GM23338 (cell line): Measurements from ENCODE around the gene FECH. TPM values are rescaled to one million over a fixed set of nuclear protein-coding genes. Genes with fewer than 3 reads are reported as not detected.

ENCODE experiments used
- ATAC-seq: fragments of 200-7000 bp; cut with Tn5 transposase; 3 replicates; pipeline ENCODE4 v1.9.1; 2020
- DNase-seq: peaks from one replicate; pipeline ENCODE4 v3.0.0-alpha.2; 2015; ENCODE audit warnings: low spot score
- H2AFZ ChIP-seq: fragments of 200-600 bp; sonication (generic); 2 replicates; pipeline ENCODE4 v1.8.0; 2016; ENCODE audit warnings: antibody characterized with exemption, mild to moderate bottlenecking, moderate library complexity
- H3F3A ChIP-seq: fragments of 200-600 bp; sonication (generic); replicated peaks from 2 replicates; pipeline ENCODE4 v1.8.0; 2017; ENCODE audit warnings: antibody characterized with exemption, mixed run types, low read depth
- H3K27ac ChIP-seq: fragments of 200-600 bp; sonication (generic); 2 replicates; pipeline ENCODE4 v1.6.1; 2016; ENCODE audit warnings: low read depth
- H3K27me3 ChIP-seq: fragments of 200-600 bp; sonication (generic); 2 replicates; pipeline ENCODE4 v1.8.0; 2016; ENCODE audit warnings: mild to moderate bottlenecking, mixed run types, moderate library complexity; ENCODE audit not compliant: insufficient read depth
- H3K36me3 ChIP-seq: fragments of 200-600 bp; sonication (generic); 2 replicates; pipeline ENCODE4 v1.8.0; 2016; ENCODE audit warnings: mild to moderate bottlenecking; ENCODE audit not compliant: insufficient read depth
- H3K4me1 ChIP-seq: fragments of 200-600 bp; sonication (generic); 2 replicates; pipeline ENCODE4 v1.8.0; 2016; ENCODE audit warnings: mild to moderate bottlenecking, moderate library complexity; ENCODE audit not compliant: insufficient read depth
- H3K4me2 ChIP-seq: fragments of 200-600 bp; sonication (generic); 2 replicates; pipeline ENCODE4 v1.7.1; 2017; ENCODE audit warnings: mixed run types
- H3K4me3 ChIP-seq: fragments of 200-600 bp; sonication (generic); 2 replicates; pipeline ENCODE4 v1.6.1; 2016; ENCODE audit warnings: mixed run types
- H3K79me2 ChIP-seq: fragments of 200-600 bp; sonication (generic); replicated peaks from 2 replicates; pipeline ENCODE4 v1.8.0; 2017; ENCODE audit warnings: mild to moderate bottlenecking; ENCODE audit not compliant: insufficient read depth
- H3K9me2 ChIP-seq: fragments of 200-600 bp; sonication (generic); 2 replicates; pipeline ENCODE4 v1.8.0; 2017; ENCODE audit not compliant: insufficient read depth
- H4K20me1 ChIP-seq: fragments of 200-600 bp; sonication (generic); replicated peaks from 2 replicates; pipeline ENCODE4 v1.8.0; 2017; ENCODE audit warnings: mild to moderate bottlenecking; ENCODE audit not compliant: insufficient read depth
- H3K27ac Mint-ChIP-seq: 2 replicates; pipeline ENCODE4 v1.8.0; 2020; ENCODE audit warnings: inconsistent platforms, mild to moderate bottlenecking, moderate library complexity, mixed read lengths
- H3K27me3 Mint-ChIP-seq: 3 replicates; pipeline ENCODE4 v1.8.0; 2022; ENCODE audit warnings: low read depth, mild to moderate bottlenecking, moderate library complexity, mixed read lengths, inconsistent platforms; ENCODE audit not compliant: insufficient read depth, poor library complexity
- H3K36me3 Mint-ChIP-seq: 3 replicates; pipeline ENCODE4 v1.8.0; 2021; ENCODE audit warnings: low read depth, mild to moderate bottlenecking, inconsistent platforms, moderate library complexity, mixed read lengths
- H3K4me1 Mint-ChIP-seq: 3 replicates; pipeline ENCODE4 v1.8.0; 2020; ENCODE audit warnings: mild to moderate bottlenecking, inconsistent platforms, mixed read lengths
- H3K4me3 Mint-ChIP-seq: 3 replicates; pipeline ENCODE4 v1.8.0; 2021; ENCODE audit warnings: moderate library complexity, mild to moderate bottlenecking, inconsistent platforms, mixed read lengths
- H3K9me3 Mint-ChIP-seq: 3 replicates; pipeline ENCODE4 v1.8.0; 2020; ENCODE audit warnings: moderate library complexity, mild to moderate bottlenecking, inconsistent platforms, mixed read lengths
- CREB1 ChIP-seq: fragments of 250-450 bp; sonication (Bioruptor Pico); IDR thresholded peaks from 2 replicates; pipeline ENCODE4 v1.5.0; 2020; ENCODE audit warnings: low read depth, mild to moderate bottlenecking, moderate library complexity
- EZH2 ChIP-seq: fragments of 200-600 bp; sonication (generic); IDR thresholded peaks from one replicate; pipeline ENCODE4 v1.8.0; 2017; ENCODE audit warnings: antibody characterized with exemption, mild to moderate bottlenecking, low read depth; ENCODE audit not compliant: unreplicated experiment
- JUNB ChIP-seq: IDR thresholded peaks from one replicate; pipeline ENCODE4 v1.6.1; 2016; ENCODE audit warnings: antibody characterized with exemption; ENCODE audit not compliant: unreplicated experiment
- POLR2AphosphoS5 ChIP-seq: IDR thresholded peaks from 2 replicates; pipeline ENCODE4 v1.6.1; 2016; ENCODE audit warnings: antibody characterized with exemption, low read depth
- STAT1 ChIP-seq: IDR thresholded peaks from one replicate; pipeline ENCODE4 v1.6.1; 2016; ENCODE audit warnings: antibody characterized with exemption; ENCODE audit not compliant: unreplicated experiment
- ZNF331 ChIP-seq: fragments of 250-450 bp; sonication (Bioruptor Pico); IDR thresholded peaks from 2 replicates; pipeline ENCODE4 v1.5.0; 2020; ENCODE audit warnings: low read depth, mild to moderate bottlenecking, moderate library complexity
- ZNF462 ChIP-seq: fragments of 250-450 bp; sonication (Bioruptor Pico); IDR thresholded peaks from 2 replicates; pipeline ENCODE4 v1.5.0; 2020; ENCODE audit warnings: mild to moderate bottlenecking, moderate library complexity
- polyA plus RNA-seq: library from polyadenylated mRNA; unstranded; fragments of >200 nt; fragmentation: Nextera tagmentation; extraction: Ambion mirVana; gene quantifications from 2 replicates; pipeline ENCODE4 v1.2.1, GENCODE V29; 2016
- total RNA-seq: library from RNA; depleted of rRNA; stranded (reverse); fragments of >200 nt; shearing (Covaris generic); gene quantifications from 2 replicates; pipeline ENCODE4 v1.2.3, GENCODE V29; 2014

FECH gene
- total and polyA plus RNA-seq, 2 experiments from 2014 or later, result 5.8 to 35.5 TPM

DNA sequence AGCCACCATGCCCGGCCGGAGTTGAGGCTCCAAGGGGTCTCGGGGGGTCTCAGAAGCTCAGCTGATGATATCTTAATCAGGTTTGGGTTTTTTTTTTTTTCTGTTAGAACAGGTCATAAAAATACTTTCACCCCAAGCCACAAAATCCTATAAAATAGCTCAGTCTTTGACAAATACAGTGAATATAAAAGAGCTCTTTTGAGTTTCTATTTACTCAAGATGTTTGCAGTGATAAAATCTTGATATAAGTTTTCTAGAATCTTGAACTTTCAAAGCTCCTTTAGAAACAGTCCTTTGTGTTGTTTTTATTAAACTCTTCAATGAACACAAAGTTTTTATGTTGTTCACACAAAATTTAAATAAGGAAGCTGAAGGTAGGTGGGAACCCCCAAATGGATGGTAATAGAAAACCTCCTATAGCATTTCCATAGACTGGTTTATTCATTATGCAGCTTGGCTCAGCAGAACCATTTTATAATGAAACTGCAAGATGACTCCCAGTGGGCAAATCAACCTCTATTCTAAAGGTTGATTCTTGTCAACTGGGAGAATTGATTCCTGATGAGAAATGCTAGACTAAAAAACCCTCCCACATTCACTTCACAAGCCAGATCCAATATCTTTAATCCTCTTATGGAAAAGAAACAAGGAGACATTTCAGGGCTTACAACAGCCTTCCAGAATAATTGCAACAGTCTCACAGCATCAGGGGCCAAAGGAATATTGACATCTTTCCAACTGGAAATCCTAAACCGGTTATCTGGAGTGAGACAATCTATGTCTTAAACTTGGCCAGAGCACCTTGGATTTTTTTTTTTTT, 48.7 kb upstream of the FECH start (continued):
- TF ChIP-seq ZNF462 (CRISPR knock-in tag) (no peak), EZH2 (no peak), POLR2AphosphoS5 (no peak)

GRCh38 chr18:57631697-57632096, 45.2 kb upstream of the FECH start:
- no peak overlapping the region for H3K27ac ChIP-seq
- no peaks in the 10 kb centered on the region for H3K9me2 ChIP-seq
- H4K20me1 ChIP-seq, result no peaks in the 10 kb centered on the region
- DNase-seq (no peak), ATAC-seq (no peak)
- no peaks in the 10 kb centered on the region for H3K36me3 ChIP-seq
- Mint-ChIP-seq H3K4me3 (peak overlapping the region; percentile 14), H3K36me3 (peaks cover 8% of the 10 kb centered on the region), H3K27me3 (peaks cover 5% of the 10 kb centered on the region), H3K4me1 (peaks cover 11% of the 10 kb centered on the region; the same call in 2 of the 3 replicates), H3K9me3 (peaks cover 12% of the 10 kb centered on the region; the same call in 2 of the 3 replicates), H3K27ac (no peak overlapping the region)
- H2AFZ ChIP-seq, result no peak overlapping the region
- H3K27me3 ChIP-seq, result no peaks in the 10 kb centered on the region
- no peaks in the 10 kb centered on the region for H3F3A ChIP-seq
- no peaks in the 10 kb centered on the region for H3K79me2 ChIP-seq
- no peak overlapping the region for H3K4me2 ChIP-seq
- no peak overlapping the region for H3K4me3 ChIP-seq
- TF ChIP-seq POLR2AphosphoS5 (no peak), ZNF331 (CRISPR knock-in tag) (no peak), STAT1 (no peak), JUNB (no peak), CREB1 (CRISPR knock-in tag) (no peak)
- H3K4me1 ChIP-seq, result peaks cover 8% of the 10 kb centered on the region; the same call in 1 of the 2 replicates
